Activated CD4-positive, alpha-beta memory T cell treated with anti-CD3 and anti-CD28 coated beads, Interleukin-2, amount 10 ng/mL, durations not matched to agents 7 days and 5 days (primary cell): ENCODE data around the gene MCC. TPM values are rescaled to one million over a fixed set of nuclear protein-coding genes. Genes with fewer than 3 reads are reported as not detected.

Experiments
- CTCF ChIA-PET: fragments of 350-600 bp; sonication (Branson Sonifier 250); formaldehyde crosslinking; loops from one replicate; lab custom pipeline; 2021; ENCODE audit warnings: antibody characterized with exemption, inconsistent platforms; lab: Charles Lee
- POLR2A ChIA-PET: fragments of 350-600 bp; sonication (Branson Sonifier 250); formaldehyde crosslinking; loops from one replicate; lab custom pipeline; 2021; ENCODE audit warnings: antibody characterized with exemption; lab: Charles Lee
- DNase-seq: peaks from one replicate; pipeline ENCODE4 v3.0.0-alpha.2; 2020
- H3K27ac Mint-ChIP-seq: one replicate; pipeline ENCODE4 v1.8.0; 2021; ENCODE audit warnings: mild to moderate bottlenecking, mixed read lengths
- H3K27me3 Mint-ChIP-seq: one replicate; pipeline ENCODE4 v1.8.0; 2021; ENCODE audit warnings: mixed read lengths
- H3K36me3 Mint-ChIP-seq: one replicate; pipeline ENCODE4 v1.8.0; 2021; ENCODE audit warnings: low read depth, mixed read lengths
- H3K4me1 Mint-ChIP-seq: one replicate; pipeline ENCODE4 v1.8.0; 2021; ENCODE audit warnings: mixed read lengths
- H3K4me3 Mint-ChIP-seq: one replicate; pipeline ENCODE4 v1.8.0; 2021; ENCODE audit warnings: mild to moderate bottlenecking, mixed read lengths
- H3K9me3 Mint-ChIP-seq: one replicate; pipeline ENCODE4 v1.8.0; 2021; ENCODE audit warnings: mixed read lengths
- total RNA-seq, 2 experiments: library from RNA; stranded (reverse); gene quantifications; one replicate each; pipeline ENCODE4 v1.2.3, GENCODE V29; 2021

Gene MCC
- total RNA-seq, 2 experiments from 2014 or later = 8.6 to 10.4 TPM

DNA sequence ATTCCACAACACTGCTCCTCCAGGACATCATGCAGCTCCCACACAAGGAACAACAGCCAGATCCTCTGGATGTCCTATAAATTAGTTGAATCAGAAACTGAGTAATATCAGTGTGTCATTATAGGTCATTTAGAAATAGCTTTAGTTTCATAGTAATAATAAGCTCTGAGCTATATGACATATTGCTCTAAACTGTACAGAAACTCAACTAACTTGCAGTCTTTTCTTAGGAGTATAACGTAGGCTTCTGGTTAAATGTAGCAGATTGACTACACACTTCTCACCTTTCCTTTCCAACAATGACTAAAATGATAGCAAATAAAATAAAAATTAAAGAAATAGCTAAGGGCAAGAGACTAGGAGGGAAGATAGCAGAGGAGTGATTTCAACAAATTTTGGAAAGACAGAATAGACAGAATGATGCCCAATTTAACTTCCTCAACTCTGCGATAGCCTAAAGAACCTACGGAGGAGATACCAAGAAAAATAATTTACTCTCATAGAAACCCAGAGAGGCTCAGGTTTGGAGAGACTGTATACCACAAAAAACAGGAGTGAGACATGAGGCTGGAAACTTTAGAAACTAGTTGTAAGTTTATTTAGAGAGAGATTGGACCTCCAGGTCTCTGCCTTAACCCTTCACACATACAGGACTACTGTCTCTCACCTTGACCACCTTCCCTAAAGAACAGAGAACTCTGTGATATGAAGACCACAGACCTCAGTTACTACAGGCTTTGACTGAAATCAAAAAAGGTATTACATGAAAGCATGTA lies 247.1 kb downstream of the MCC start:
- Mint-ChIP-seq H3K36me3 (no peaks in the 10 kb centered on the region), H3K4me3 (no peak overlapping the region), H3K27me3 (peaks cover 10% of the 10 kb centered on the region), H3K27ac (no peak overlapping the region), H3K4me1 (peaks cover 13% of the 10 kb centered on the region), H3K9me3 (no peaks in the 10 kb centered on the region)
- DNase-seq = no peak
- ChIA-PET POLR2A (no interaction called here), CTCF (no interaction called here)

DNA sequence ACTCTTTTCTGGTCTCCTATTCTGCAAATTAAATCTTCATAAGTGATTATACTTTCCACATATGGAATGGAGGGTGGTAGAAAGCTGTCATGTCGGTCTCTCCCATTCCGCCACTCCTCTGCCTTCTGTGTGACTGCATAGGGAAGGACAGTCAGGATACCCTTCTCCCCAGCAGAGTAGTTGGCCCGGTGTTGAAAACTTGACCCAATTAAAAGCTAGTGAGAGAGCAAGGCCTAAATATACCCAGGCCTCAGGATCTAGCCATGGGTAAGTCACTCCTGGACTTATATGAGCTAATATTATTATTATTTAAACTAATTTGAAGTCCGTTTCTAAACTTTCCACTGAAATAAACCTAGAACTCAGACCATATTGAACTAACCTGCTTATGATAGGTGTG lies 248.2 kb downstream of the MCC start:
- Mint-ChIP-seq H3K27me3 (peaks cover 13% of the 10 kb centered on the region), H3K27ac (no peak overlapping the region), H3K9me3 (no peaks in the 10 kb centered on the region), H3K4me1 (peaks cover 5% of the 10 kb centered on the region), H3K4me3 (no peak overlapping the region), H3K36me3 (no peaks in the 10 kb centered on the region)
- ChIA-PET POLR2A (no interaction called here), CTCF (no interaction called here)
- no peak for DNase-seq

DNA sequence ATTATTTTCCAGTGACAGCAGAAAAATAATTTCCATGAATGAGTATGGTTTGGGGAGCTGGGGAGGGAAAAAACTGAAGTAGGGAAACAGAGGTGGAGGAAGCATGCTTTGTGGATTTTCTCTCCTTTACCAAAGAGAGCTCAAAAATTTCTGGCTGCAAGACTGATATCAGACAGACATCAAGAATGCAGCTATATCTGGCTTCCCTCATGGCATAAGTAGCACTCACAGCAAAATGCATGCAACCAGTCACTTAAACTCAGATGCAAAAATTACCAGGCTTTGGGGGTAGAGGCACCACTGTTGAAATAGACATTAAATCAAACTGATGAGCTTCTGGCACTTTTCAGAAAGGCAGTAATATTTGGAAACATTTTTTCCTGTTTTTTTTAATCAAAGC lies 250.4 kb downstream of the MCC start:
- no peaks in the 10 kb centered on the region for H3K36me3 Mint-ChIP-seq
- ChIA-PET POLR2A (no interaction called here), CTCF (no interaction called here)
- DNase-seq = no peak
- no peaks in the 10 kb centered on the region for H3K9me3 Mint-ChIP-seq
- no peaks in the 10 kb centered on the region for H3K4me1 Mint-ChIP-seq
- H3K27me3 Mint-ChIP-seq = peaks cover 18% of the 10 kb centered on the region
- H3K4me3 Mint-ChIP-seq = no peak overlapping the region
- no peak overlapping the region for H3K27ac Mint-ChIP-seq

DNA sequence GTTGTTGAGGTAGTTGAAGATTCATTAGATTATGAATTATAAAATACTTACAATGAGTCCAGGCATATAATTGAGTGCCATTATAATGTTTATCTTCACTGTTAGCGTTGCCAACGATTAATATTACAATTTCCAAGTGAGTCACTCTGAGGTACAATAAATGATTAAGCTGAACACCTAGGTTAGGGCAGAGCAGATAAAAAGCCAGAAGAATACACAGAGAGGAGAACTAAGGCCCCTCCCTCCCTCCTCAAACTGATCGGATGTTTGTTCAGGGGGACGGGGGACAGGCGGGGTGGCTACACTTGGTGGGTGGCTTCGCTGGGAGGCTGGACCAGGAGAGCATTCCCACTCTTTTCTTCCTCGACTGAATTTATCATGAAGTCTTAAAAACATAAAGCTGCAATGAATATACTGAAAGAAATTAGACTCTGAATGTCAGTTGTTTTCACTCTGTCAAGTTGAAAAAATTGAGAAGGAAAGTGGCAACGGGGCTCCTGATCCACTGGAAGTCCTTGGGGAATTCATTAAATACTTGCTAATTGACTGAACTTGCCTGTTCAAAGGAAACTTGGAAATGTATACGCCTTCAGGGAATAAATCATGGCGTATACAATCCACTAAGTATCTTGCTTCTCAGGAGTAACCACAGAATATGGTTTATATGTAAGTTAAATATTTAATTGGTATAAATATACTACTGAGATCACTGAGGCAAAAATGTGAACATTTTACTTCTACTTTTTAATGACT lies 251.5 kb downstream of the MCC start:
- POLR2A ChIA-PET = no interaction called here
- H3K27ac Mint-ChIP-seq = no peak overlapping the region

DNA sequence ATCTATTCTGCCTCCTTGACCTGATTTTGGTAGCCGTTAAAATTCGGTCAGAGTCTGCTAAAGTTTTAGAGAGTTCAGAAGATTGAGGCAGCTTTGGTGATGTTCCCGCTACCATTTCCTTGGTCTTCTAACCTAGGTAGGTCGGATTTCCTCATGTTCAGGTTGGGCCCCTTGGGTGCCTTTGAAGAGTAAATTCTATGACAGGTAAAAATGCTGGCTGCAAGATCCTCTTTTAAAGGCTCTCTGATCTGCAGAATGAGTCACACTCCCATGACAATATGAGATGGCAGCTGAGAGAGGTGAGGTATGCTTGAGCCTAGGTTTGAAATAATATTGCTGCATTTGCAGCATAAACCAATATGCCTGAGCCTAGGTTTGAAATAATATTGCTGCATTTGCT lies 252.4 kb downstream of the MCC start:
- CTCF ChIA-PET = no interaction called here
- DNase-seq = no peak
- no peak overlapping the region for H3K4me3 Mint-ChIP-seq
- H3K9me3 Mint-ChIP-seq = no peaks in the 10 kb centered on the region
- POLR2A ChIA-PET = no interaction called here
- no peak overlapping the region for H3K27ac Mint-ChIP-seq
- H3K36me3 Mint-ChIP-seq = no peaks in the 10 kb centered on the region
- H3K27me3 Mint-ChIP-seq = peaks cover 18% of the 10 kb centered on the region
- no peaks in the 10 kb centered on the region for H3K4me1 Mint-ChIP-seq

More for the DNA sequence above, 251.5 kb downstream of the MCC start:
- Mint-ChIP-seq H3K4me1 (no peaks in the 10 kb centered on the region), H3K36me3 (no peaks in the 10 kb centered on the region), H3K27me3 (peaks cover 18% of the 10 kb centered on the region), H3K9me3 (no peaks in the 10 kb centered on the region), H3K4me3 (no peak overlapping the region)
- CTCF ChIA-PET = no interaction called here
- DNase-seq = no peak

DNA sequence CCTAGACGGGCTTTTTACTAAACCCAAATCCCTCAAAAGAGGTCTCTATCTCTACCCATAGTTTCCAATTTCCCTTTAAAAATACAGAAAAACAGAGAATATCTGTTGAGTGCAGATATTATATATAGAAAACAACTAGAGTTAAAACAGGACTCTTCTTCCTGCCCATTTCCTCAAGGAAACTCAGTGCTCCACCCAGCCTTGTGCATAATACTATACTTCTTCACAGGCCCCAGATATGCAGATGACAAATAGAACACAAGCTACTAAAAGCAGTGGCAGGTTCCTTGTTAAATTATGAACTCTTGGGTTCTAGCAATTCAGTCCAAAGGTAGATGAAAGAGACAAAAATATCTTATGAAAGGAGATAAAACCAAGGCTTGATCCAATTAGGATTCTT lies 253.7 kb downstream of the MCC start:
- Mint-ChIP-seq H3K4me1 (no peaks in the 10 kb centered on the region), H3K27ac (no peak overlapping the region), H3K36me3 (no peaks in the 10 kb centered on the region), H3K9me3 (no peaks in the 10 kb centered on the region), H3K27me3 (peaks cover 18% of the 10 kb centered on the region), H3K4me3 (no peak overlapping the region)
- CTCF ChIA-PET = no interaction called here
- DNase-seq = no peak
- POLR2A ChIA-PET = no interaction called here

DNA sequence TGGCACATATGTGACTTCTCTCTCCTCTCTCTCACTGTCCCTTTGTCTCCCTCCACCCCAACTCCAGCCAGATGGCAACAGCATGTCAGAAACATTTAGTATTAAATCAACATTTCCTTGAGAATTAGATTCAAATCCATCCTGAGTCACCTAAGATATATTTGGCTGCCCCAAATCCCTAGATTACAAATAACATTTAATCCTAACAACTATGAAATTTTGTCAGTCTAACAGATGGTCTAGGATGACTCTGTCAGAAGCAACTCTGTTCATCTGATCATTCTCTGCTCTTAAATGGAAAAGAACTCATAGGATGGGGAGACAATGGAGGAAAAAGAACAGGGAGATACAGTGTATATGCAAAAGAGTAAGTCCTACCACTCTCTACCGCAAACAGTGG lies 254.6 kb downstream of the MCC start:
- Mint-ChIP-seq H3K36me3 (no peaks in the 10 kb centered on the region), H3K27ac (no peak overlapping the region), H3K4me3 (no peak overlapping the region), H3K27me3 (peaks cover 20% of the 10 kb centered on the region), H3K4me1 (no peaks in the 10 kb centered on the region), H3K9me3 (no peaks in the 10 kb centered on the region)
- POLR2A ChIA-PET = no interaction called here
- CTCF ChIA-PET = no interaction called here
- no peak for DNase-seq

DNA sequence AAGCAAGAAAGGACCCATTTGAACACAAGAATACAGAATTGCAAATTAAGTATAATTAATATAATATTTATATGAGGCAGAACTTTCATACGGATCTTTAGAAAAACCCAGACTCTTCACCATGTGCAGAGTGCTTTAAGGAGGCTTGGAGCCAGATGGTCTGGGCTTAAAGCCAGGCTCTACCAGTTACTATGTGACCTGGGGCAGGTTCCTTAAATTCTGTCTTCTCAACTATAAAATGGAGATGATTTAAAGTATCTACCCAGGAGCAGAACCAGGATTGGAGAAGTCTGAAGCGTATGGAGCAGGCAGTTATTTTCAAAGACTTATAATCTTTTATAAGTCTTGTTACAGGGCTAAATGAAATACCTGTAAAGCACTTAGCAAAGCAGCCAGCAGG lies 255.6 kb downstream of the MCC start:
- POLR2A ChIA-PET = no interaction called here
- Mint-ChIP-seq H3K4me3 (no peak overlapping the region), H3K27me3 (peaks cover 17% of the 10 kb centered on the region), H3K27ac (no peak overlapping the region), H3K4me1 (no peaks in the 10 kb centered on the region), H3K9me3 (no peaks in the 10 kb centered on the region), H3K36me3 (no peaks in the 10 kb centered on the region)
- CTCF ChIA-PET = no interaction called here
- no peak for DNase-seq

DNA sequence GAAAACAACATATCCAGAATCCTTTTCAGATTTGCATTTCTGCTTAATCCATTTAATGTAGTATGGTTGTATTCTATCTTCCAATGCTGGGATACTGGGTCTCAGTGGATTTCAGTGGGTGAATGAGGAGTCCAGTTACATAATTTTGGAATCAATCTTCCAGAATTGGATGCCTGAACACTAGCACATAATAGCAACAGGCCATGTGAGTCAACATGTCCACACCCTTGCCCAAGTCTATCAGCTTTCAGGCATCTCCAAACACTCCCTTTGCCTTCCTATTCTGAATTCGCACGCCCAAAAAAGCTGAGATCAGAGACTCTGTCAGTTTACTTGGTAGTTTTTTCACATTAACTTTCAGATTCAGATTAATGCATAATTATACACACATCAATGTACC lies 256.0 kb downstream of the MCC start:
- CTCF ChIA-PET = no interaction called here
- no peak for DNase-seq
- no peaks in the 10 kb centered on the region for H3K4me1 Mint-ChIP-seq

DNA sequence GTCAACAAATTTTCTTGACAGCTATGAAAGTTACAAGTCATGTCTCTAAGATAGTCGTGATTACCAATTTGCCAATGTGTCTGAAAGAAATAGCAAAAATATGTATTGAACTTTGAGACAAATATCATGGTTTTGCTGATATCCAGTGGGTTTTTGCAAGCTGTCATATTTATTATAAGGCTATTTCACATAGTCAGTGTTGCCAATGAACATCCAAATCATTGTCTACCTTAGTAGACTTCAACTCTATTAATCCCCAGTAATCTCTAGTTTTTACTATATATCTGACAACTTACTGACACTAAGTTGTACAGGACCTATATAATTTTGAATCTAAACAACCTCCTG lies 256.6 kb downstream of the MCC start:
- ChIA-PET POLR2A (no interaction called here), CTCF (no interaction called here)
- no peak overlapping the region for H3K4me3 Mint-ChIP-seq
- H3K27ac Mint-ChIP-seq = no peak overlapping the region
- no peak for DNase-seq
- H3K4me1 Mint-ChIP-seq = no peaks in the 10 kb centered on the region
- no peaks in the 10 kb centered on the region for H3K36me3 Mint-ChIP-seq
- peaks cover 14% of the 10 kb centered on the region for H3K27me3 Mint-ChIP-seq
- H3K9me3 Mint-ChIP-seq = no peaks in the 10 kb centered on the region

More for the DNA sequence above, 256.0 kb downstream of the MCC start:
- Mint-ChIP-seq H3K27ac (no peak overlapping the region), H3K4me3 (no peak overlapping the region), H3K27me3 (peaks cover 15% of the 10 kb centered on the region), H3K36me3 (no peaks in the 10 kb centered on the region), H3K9me3 (no peaks in the 10 kb centered on the region)
- POLR2A ChIA-PET = no interaction called here

DNA sequence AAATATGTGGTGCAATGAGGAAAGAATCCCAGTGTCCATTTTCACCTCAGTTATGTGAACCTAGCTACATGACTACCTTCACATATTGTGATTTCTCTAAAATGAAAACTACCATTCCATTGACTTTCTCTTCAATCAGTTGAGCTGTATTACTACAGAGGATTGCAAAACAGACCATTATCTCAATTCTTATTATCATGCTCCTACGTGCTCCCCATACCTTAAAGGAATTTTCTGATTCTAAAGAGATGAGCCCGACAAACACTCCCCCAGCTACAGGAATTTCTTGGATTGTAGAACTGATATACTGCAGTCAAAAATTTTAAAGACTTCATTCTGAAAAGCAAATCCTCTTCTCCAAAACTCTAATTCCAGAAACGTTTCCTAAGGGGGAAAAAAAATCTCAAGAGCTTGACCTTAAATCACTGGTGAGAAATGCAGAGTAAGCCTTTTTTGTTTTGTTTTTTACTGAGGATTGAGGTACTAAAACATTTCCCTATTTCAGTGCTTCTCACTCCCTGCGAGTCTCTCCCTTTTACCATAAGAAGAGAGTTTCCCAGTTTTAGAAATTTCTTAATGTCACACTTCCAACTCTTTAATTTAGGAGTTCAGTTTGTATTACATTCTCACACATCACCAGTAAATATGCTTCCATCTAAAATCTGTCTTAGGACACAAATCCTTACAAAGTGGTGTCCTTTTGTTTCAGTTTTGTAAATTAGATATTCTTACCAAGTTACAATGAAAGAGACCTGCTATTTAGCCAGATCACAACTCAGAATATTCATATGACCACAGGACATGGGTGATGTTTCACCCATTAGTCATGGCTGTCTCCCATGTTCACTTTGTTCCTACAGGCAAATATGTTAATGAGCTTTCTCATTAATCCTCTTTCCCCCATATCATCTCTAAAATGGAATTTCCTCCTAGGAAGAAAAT lies 257.3 kb downstream of the MCC start:
- Mint-ChIP-seq H3K27me3 (peaks cover 9% of the 10 kb centered on the region), H3K27ac (no peak overlapping the region), H3K9me3 (no peaks in the 10 kb centered on the region), H3K36me3 (no peaks in the 10 kb centered on the region), H3K4me3 (no peak overlapping the region), H3K4me1 (no peaks in the 10 kb centered on the region)
- DNase-seq = no peak
- ChIA-PET CTCF (no interaction called here), POLR2A (no interaction called here)

DNA sequence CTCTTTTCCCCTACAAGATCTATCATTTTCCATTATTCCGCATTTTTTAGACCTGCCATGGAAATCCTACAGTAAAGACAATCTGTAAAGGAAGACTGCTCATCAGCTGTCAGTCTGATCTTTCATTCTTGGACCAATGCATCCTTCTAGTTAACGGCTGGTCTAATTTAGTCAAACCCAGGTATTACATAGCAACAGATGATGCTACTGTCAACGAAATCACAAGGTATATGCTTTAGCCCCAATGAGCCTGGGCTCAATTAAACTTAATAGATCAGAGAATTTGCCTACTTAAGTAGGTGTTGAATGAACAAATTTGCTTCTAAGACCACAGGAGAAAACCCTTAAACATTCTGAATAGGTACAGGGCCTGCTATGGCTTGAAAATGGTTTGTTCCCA lies 260.5 kb downstream of the MCC start:
- ChIA-PET POLR2A (no interaction called here), CTCF (no interaction called here)
- peaks cover 2% of the 10 kb centered on the region for H3K27me3 Mint-ChIP-seq

More for the DNA sequence above, 260.5 kb downstream of the MCC start:
- Mint-ChIP-seq H3K9me3 (no peaks in the 10 kb centered on the region), H3K4me1 (no peaks in the 10 kb centered on the region), H3K27ac (no peak overlapping the region), H3K4me3 (no peak overlapping the region), H3K36me3 (no peaks in the 10 kb centered on the region)
- no peak for DNase-seq
